AG04449 (cell line): ENCODE results near the gene RNPS1.

ENCODE experiments used
- CTCF ChIA-PET: fragments of 350-600 bp; formaldehyde crosslinking; extraction: SDS; loops from one replicate; lab custom pipeline; 2021; ENCODE audit warnings: antibody characterized with exemption; lab: Yijun Ruan, JAX
- POLR2A ChIA-PET: fragments of 400-600, 350-600 bp; formaldehyde crosslinking; extraction: SDS; loops from one replicate; lab custom pipeline; 2020; ENCODE audit warnings: antibody characterized with exemption, inconsistent platforms; lab: Yijun Ruan, JAX
- DNase-seq: peaks from one replicate; pipeline ENCODE4 v3.0.0-alpha.2; 2010; ENCODE audit warnings: low read depth, low spot score
- H3K4me3 ChIP-seq: 2 replicates; pipeline ENCODE4 v1.5.1; 2011; ENCODE audit warnings: low read depth, mild to moderate bottlenecking, control low read depth, low read length
- TF ChIP-seq, protein P1 (sequence below): IDR thresholded peaks from one replicate; pipeline ENCODE4 v1.5.1; 2011; ENCODE audit warnings: mild to moderate bottlenecking, moderate library complexity, low read length, control low read depth, inconsistent platforms; ENCODE audit not compliant: insufficient read depth; ENCODE audit errors: missing control alignments

RNPS1 gene

DNA sequence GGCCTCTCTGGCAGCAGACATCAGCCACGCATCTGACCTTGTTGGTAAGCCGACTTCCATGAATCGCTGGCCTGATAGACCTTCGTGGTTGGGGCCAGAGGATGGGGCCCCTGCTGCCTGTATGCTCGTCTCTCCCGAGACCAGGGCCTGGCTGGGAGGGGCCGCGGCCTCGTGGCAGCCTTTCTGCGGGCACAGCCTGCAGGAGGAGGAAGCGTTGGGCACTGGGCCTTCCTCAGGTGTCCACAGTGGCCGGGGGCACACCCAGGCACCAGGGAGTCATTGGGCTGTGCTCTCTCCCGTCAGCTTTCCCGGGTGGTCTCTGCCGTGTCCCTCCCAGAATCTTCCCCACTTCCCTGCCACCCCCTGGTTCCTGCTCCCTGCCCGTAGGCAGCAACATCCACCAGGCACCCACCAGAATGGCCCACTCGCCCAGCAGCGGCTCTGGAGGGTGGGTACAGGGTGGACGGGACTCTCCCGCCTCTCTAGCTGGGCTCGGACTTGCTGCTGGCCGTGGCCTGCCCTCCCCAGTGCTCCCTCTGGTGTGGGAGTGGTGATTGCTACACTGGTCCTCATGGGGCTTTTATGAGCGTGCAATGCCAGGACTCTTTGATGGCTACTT lies 38.2 kb downstream of the RNPS1 start:
- no peak overlapping the region for H3K4me3 ChIP-seq
- TF ChIP-seq, protein P1, sequence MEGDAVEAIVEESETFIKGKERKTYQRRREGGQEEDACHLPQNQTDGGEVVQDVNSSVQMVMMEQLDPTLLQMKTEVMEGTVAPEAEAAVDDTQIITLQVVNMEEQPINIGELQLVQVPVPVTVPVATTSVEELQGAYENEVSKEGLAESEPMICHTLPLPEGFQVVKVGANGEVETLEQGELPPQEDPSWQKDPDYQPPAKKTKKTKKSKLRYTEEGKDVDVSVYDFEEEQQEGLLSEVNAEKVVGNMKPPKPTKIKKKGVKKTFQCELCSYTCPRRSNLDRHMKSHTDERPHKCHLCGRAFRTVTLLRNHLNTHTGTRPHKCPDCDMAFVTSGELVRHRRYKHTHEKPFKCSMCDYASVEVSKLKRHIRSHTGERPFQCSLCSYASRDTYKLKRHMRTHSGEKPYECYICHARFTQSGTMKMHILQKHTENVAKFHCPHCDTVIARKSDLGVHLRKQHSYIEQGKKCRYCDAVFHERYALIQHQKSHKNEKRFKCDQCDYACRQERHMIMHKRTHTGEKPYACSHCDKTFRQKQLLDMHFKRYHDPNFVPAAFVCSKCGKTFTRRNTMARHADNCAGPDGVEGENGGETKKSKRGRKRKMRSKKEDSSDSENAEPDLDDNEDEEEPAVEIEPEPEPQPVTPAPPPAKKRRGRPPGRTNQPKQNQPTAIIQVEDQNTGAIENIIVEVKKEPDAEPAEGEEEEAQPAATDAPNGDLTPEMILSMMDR: no peak
- ChIA-PET CTCF (no interaction called here), POLR2A (no interaction called here)
- no peak for DNase-seq

DNA sequence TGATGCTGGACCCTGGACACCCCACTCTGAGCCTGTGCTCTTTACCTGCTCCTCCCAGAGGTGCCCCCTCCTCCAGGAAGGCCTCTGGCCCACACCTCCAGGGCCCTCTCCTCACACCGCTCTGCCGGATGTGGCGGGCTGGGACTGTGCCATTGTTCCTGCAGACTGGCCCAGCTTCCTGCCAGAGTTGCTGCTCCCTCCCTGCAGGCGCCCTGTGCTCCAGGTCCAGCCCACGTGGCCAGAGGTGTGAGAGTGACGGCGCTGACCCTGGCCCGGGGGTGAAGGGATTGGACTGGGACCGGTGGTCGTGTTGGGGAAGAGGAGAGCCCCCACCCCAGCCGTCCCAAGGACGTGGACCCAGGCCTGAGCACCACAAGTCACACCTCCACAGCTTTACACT lies 38.8 kb downstream of the RNPS1 start:
- no peak for DNase-seq
- TF ChIP-seq, protein P1: no peak
- H3K4me3 ChIP-seq: no peak overlapping the region
- ChIA-PET POLR2A (no interaction called here), CTCF (no interaction called here)

DNA sequence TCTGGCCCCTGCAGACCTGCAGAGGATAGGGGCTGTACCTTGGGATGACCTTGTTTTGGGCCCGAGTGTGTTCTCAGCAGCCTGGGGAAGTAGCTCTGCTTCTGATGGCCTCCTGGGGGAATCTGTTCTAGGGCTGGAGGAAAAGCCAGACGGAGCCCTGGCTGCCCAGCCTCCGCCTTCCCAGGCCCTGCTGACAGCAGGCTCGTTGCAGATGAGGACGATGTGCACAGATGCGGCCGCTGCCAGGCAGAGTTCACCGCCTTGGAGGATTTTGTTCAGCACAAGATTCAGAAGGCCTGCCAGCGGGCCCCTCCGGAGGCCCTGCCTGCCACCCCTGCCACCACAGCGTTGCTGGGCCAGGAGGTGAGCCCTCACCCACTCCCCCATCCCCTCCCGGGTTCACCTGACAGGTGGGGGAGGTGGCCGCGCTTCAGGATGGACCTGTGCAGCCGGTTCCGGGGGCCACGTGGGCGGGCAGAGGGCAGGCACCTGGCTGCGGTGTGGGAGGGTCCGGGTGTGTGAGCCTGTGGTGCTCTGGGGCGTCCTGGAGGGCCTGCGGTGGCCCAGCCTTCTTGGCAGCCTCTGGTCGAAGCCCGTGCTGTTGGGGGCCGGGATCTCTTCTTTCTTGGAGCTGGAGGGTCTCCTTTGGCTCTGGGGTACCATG lies 39.6 kb downstream of the RNPS1 start:
- H3K4me3 ChIP-seq: no peak overlapping the region
- TF ChIP-seq, protein P1: no peak
- no peak for DNase-seq
- ChIA-PET CTCF (no interaction called here), POLR2A (no interaction called here)

DNA sequence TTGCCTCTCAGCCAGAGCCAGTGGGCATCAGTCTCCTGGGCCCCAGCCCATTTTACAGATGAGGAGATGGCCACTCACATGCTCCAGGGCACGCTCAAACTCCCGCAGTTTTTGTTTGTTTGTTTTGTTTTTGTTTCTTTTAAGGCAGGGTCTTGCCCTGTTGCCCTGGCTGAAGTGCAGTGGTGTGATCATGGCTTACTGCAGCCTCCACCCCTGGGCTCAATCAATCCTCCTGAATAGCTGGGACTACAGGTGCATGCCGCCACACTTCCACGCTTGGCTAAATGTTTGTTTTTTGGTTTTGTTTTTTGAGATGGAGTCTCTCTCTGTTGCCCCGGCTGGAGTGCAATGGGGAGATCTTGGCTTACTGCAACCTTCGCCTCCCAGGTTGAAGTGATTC lies 41.0 kb downstream of the RNPS1 start:
- no peak overlapping the region for H3K4me3 ChIP-seq
- CTCF ChIA-PET: interaction anchor here (1.1 kb wide), 1 partner anchor 24 kb away, joined by 4 read pairs; the partner anchor contains the start of gene ECI1
- TF ChIP-seq, protein P1: no peak
- POLR2A ChIA-PET: interaction anchor here (1.2 kb wide), 1 partner anchor 12 kb away, joined by 4 read pairs; no protein-coding TSS in a partner anchor
- no peak for DNase-seq

- ChIA-PET POLR2A (interaction anchor here (1.2 kb wide), 1 partner anchor 12 kb away, joined by 4 read pairs; no protein-coding TSS in a partner anchor), CTCF (interaction anchor here (1.1 kb wide), 1 partner anchor 24 kb away, joined by 4 read pairs; the partner anchor contains the start of gene ECI1)
- H3K4me3 ChIP-seq: no peak overlapping the region
- DNase-seq: no peak
- TF ChIP-seq, protein P1: no peak
Observed at GRCh38 chr16:2226245-2226793, 41.6 kb downstream of the RNPS1 start.

DNA sequence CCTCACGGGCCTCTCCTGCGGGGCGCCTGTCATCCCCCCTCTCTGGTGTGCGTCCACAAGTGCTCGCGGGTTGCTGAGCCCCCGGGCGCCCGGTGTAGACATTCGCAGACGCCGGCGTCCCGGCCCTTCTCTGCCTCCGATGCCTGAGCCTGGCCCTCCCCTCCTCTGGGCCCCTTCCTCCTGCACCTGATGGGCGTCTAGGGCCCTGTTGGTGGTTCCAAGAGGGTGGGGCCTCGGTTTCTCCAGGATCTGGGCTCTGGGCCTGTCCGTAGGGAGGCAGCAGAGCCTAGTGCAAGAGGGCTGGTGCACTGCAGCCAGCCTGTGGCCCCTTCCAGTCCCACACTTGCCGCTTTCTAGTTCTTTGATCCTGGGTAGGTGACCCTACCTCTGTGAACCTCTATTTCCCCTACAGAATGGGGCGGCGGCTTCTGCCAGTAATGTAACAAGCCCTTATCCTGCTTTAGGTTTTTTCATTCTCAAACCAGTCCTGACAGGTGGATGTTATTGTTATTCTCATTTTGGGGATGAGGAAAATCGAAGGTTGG lies 43.9 kb downstream of the RNPS1 start:
- TF ChIP-seq, protein P1: peak; percentile 21

More for the DNA sequence above, 43.9 kb downstream of the RNPS1 start:
- ChIA-PET CTCF (interaction anchor here (0.9 kb wide), 1 partner anchor 119 kb away, joined by 3 read pairs; no protein-coding TSS in a partner anchor), POLR2A (interaction anchor here (1.8 kb wide), 1 partner anchor 10 kb away, joined by 6 read pairs; the partner anchor contains the start of gene PGP)
- DNase-seq: no peak
- peak overlapping the region; percentile 89 for H3K4me3 ChIP-seq
